Adrenal gland (tissue), 5 donors: Measurements from ENCODE around the gene CCDC149.

Experiments used
- POLR2A ChIP-seq, 2 donors: fragments of 450-650 bp; IDR thresholded peaks; one replicate each; pipeline ENCODE4 v1.6.1; 2017; ENCODE audit warnings: antibody characterized with exemption in 2 of 2, mild to moderate bottlenecking in 2 of 2, moderate library complexity in 1 of 2
- TF ChIP-seq, protein P1 (sequence below), 6 experiments: fragments of 450-650 bp in 4 of 6; fragments of 200-600 bp in 2 of 6; sonication (generic) in 1 of 6; IDR thresholded peaks; 1 replicate in 5 of 6; 2 replicates in 1 of 6; pipeline versions ENCODE4 v1.5.1 to v1.8.0; 2016 to 2021; ENCODE audit warnings: antibody characterized with exemption in 6 of 6, mild to moderate bottlenecking in 2 of 6, moderate library complexity in 1 of 6
- donor health status: DM: no; HTN: no; CAD: no.

DNA sequence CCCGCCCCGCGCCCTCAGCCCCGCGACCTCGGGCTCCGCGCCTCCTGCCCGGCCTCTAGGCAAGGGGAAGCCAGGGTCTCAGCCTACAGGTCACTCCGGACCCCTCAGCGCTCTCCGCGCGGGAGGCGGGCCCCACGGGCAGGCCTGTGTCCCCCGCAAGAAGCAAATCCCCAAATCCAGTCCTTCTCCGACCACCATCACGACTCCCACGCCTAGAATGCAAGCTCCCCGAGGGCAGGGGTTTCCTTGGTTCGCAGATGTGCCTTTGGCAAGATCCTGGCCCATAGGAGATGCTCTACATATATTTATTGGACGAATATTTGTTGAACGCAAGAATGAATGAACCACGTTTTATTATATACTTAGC lies 260 bp upstream of the CCDC149 start:
- TF ChIP-seq, protein P1, sequence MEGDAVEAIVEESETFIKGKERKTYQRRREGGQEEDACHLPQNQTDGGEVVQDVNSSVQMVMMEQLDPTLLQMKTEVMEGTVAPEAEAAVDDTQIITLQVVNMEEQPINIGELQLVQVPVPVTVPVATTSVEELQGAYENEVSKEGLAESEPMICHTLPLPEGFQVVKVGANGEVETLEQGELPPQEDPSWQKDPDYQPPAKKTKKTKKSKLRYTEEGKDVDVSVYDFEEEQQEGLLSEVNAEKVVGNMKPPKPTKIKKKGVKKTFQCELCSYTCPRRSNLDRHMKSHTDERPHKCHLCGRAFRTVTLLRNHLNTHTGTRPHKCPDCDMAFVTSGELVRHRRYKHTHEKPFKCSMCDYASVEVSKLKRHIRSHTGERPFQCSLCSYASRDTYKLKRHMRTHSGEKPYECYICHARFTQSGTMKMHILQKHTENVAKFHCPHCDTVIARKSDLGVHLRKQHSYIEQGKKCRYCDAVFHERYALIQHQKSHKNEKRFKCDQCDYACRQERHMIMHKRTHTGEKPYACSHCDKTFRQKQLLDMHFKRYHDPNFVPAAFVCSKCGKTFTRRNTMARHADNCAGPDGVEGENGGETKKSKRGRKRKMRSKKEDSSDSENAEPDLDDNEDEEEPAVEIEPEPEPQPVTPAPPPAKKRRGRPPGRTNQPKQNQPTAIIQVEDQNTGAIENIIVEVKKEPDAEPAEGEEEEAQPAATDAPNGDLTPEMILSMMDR (IDR thresholded peaks at IDR 0.05) = no peak
- no peak for TF ChIP-seq POLR2A (IDR thresholded peaks at IDR 0.05)
